Ovary (tissue), 3 donors: ENCODE measurements around the gene NPAT.

ENCODE experiments used
- EP300 ChIP-seq: sonication (generic); formaldehyde crosslinking; IDR thresholded peaks from one replicate; pipeline ENCODE4 v1.6.1; 2017; ENCODE audit warnings: antibody characterized with exemption
- POLR2A ChIP-seq: fragments of 450-650 bp; IDR thresholded peaks from one replicate; pipeline ENCODE4 v1.6.1; 2017; ENCODE audit warnings: antibody characterized with exemption, mild to moderate bottlenecking, moderate library complexity
- TF ChIP-seq, protein P1 (sequence below), 3 donors: fragments of 450-650 bp in 2 of 3; fragments of 200-600 bp in 1 of 3; IDR thresholded peaks; one replicate each; pipeline versions ENCODE4 v1.5.1 to v1.8.0; 2016 to 2022; ENCODE audit warnings: antibody characterized with exemption in 3 of 3, mild to moderate bottlenecking in 1 of 3
- donor health status: DM: no; HTN: no; CAD: no.

DNA sequence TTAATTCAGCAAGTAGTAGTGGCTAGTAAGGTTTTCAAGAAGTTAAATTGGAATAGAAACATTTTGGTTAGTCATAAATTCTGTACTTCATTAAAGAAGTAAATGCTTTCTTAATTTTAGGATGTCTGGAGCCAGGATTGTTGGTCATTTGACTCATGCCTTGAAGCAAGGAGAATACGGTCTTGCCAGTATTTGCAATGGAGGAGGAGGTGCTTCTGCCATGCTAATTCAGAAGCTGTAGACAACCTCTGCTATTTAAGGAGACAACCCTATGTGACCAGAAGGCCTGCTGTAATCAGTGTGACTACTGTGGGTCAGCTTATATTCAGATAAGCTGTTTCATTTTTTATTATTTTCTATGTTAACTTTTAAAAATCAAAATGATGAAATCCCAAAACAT lies 75.3 kb downstream of the NPAT start:
- TF ChIP-seq, protein P1, sequence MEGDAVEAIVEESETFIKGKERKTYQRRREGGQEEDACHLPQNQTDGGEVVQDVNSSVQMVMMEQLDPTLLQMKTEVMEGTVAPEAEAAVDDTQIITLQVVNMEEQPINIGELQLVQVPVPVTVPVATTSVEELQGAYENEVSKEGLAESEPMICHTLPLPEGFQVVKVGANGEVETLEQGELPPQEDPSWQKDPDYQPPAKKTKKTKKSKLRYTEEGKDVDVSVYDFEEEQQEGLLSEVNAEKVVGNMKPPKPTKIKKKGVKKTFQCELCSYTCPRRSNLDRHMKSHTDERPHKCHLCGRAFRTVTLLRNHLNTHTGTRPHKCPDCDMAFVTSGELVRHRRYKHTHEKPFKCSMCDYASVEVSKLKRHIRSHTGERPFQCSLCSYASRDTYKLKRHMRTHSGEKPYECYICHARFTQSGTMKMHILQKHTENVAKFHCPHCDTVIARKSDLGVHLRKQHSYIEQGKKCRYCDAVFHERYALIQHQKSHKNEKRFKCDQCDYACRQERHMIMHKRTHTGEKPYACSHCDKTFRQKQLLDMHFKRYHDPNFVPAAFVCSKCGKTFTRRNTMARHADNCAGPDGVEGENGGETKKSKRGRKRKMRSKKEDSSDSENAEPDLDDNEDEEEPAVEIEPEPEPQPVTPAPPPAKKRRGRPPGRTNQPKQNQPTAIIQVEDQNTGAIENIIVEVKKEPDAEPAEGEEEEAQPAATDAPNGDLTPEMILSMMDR (IDR thresholded peaks at IDR 0.05): no peak
- TF ChIP-seq POLR2A: no peak
- TF ChIP-seq EP300: no peak
